Transverse colon (tissue), 4 donors: ENCODE results near the gene DYNLL1. TPM values are rescaled to one million over a fixed set of nuclear protein-coding genes. Genes with fewer than 3 reads are reported as not detected.
"Not testable (repeated sequence)": the region's sequence is repeated elsewhere in the genome, so short reads cannot be mapped to it uniquely, and the experiment has no call there.

Source experiments
- DNase-seq: peaks from one replicate; pipeline ENCODE4 v3.0.0-alpha.2; 2019
- H3K27ac ChIP-seq, 4 donors: fragments of 200-600 bp; sonication (generic); 2 replicates each; pipeline ENCODE4 v1.5.1; 2016 to 2018; ENCODE audit warnings: inconsistent platforms in 4 of 4
- H3K27me3 ChIP-seq: fragments of 200-600 bp; sonication (generic); 2 replicates; pipeline ENCODE4 v1.5.1; 2017; ENCODE audit warnings: inconsistent platforms
- H3K36me3 ChIP-seq, 4 donors: fragments of 200-600 bp; sonication (generic); 2 replicates each; pipeline ENCODE4 v1.5.1; 2017 to 2019; ENCODE audit warnings: inconsistent platforms in 4 of 4
- H3K4me1 ChIP-seq, 4 donors: fragments of 200-600 bp; sonication (generic); 2 replicates each; pipeline ENCODE4 v1.5.1; 2017 to 2020; ENCODE audit warnings: inconsistent platforms in 4 of 4
- H3K4me3 ChIP-seq, 4 donors: fragments of 200-600 bp; sonication (generic); 1 replicate in 1 of 4; 2 replicates in 3 of 4; pipeline versions ENCODE4 v1.5.1 to v1.6.1; 2017 to 2019; ENCODE audit warnings: inconsistent platforms in 4 of 4
- H3K9me3 ChIP-seq, 2 donors: fragments of 200-600 bp; sonication (generic); 2 replicates each; pipeline ENCODE4 v1.5.1; 2017 to 2019; ENCODE audit warnings: inconsistent platforms in 2 of 2
- EP300 ChIP-seq: sonication (generic); formaldehyde crosslinking; IDR thresholded peaks from one replicate; pipeline ENCODE4 v1.6.1; 2017; ENCODE audit warnings: antibody characterized with exemption, low read depth
- POLR2A ChIP-seq: fragments of 450-650 bp; IDR thresholded peaks from one replicate; pipeline ENCODE4 v1.6.1; 2016; ENCODE audit warnings: antibody characterized with exemption, mild to moderate bottlenecking, moderate library complexity
- POLR2AphosphoS5 ChIP-seq, 3 donors: sonication (generic); formaldehyde crosslinking; IDR thresholded peaks; one replicate each; pipeline ENCODE4 v1.6.1; 2016; ENCODE audit warnings: antibody characterized with exemption in 3 of 3
- WGBS, 2 donors: methylation state at CpG; one replicate each; pipeline ENCODE4 v1.1.5; 2018; ENCODE audit warnings: low coverage in 1 of 2; 5-methylcytosine and 5-hydroxymethylcytosine counted together
- in situ Hi-C, 4 donors: fragments of 200-750 bp; cut with MboI; loops; one replicate each; pipeline versions ENCODE4 v1.15.0 to v1.15.1; 2017; ENCODE audit warnings: low sequenced_read_pairs in 3 of 4, low pct_ligation_motif_present in 1 of 4, low pct_unique_long_range_greater_than_20kb in 1 of 4
- intact Hi-C: fragments of 100-400 bp; cut with DNase I; formaldehyde crosslinking; loops from one replicate; pipeline ENCODE4 v1.15.1; 2023; ENCODE audit warnings: low total_unique reads
- total RNA-seq, 4 donors: library from RNA; depleted of rRNA; stranded (reverse); fragments of >200 nt; gene quantifications; one replicate each; pipeline ENCODE4 v1.1.0, GENCODE V29; 2016
- TF ChIP-seq, protein P1 (sequence below), 5 experiments: fragments of 200-600 bp in 3 of 5; fragments of 450-650 bp in 2 of 5; sonication (generic) in 3 of 5; IDR thresholded peaks; 1 replicate in 2 of 5; 2 replicates in 3 of 5; pipeline ENCODE4 v1.5.1; 2016 to 2017; ENCODE audit warnings: antibody characterized with exemption in 5 of 5, inconsistent platforms in 3 of 5, mild to moderate bottlenecking in 2 of 5, moderate library complexity in 1 of 5

The DYNLL1 gene
- total RNA-seq, 4 donors from 2014 or later, result 60.5 to 291 (median 190) TPM

DNA sequence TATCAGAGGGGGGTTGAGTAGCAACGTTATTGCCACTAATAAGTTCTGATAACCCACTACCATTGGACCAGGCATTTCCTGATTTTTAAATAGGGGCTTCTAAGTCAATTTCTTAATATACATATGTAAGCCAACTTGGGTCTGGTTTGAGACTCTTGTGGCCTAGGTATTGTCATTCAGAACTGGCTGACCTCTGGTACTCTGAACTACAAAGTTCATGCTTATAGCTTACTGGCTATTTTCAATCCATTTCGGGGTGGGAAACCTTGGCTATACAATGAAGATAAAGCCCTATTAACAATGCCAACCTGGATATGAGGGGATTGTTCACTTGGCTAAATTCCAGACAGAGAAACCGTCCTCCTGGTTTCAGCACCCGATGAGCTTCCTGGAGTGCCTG lies 8.7 kb downstream of the DYNLL1 start:
- H3K36me3 ChIP-seq, result peaks cover 0 to 39% (median 3%) of the 10 kb centered on the region in 4 donors
- intact Hi-C loops, result no loop called here

DNA sequence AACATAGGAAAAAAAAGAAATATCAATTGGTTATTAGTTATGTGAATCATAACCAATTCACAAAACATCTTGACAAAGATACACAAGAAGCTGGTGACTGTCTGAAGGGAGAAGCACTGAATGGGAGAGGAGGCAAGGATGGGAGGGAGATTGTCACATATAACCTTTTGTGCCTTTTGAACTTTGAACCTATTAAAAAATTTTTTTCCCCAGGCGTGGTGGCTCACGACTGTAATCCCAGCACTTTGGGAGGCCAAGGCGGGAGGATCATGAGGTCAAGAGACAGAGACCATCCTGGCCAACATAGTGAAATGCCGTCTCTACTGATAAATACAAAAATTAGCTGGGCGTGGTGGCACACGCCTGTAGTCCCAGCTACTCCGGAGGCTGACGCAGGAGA lies 12.6 kb downstream of the DYNLL1 start:
- 73 to 86% methylated on average over 5 to 8 of the region's 8 CpGs for WGBS, 2 donors
- H3K27me3 ChIP-seq, result no peaks in the 10 kb centered on the region
- peaks cover 0 to 49% (median 5%) of the 10 kb centered on the region in 4 donors for H3K36me3 ChIP-seq
- no peaks in the 10 kb centered on the region for H3K4me1 ChIP-seq
- H3K27ac ChIP-seq, result peak overlapping the region in 1 of 4 donors; percentile 21
- intact Hi-C loops, result no loop called here
- DNase-seq, result no peak
- no peak overlapping the region for H3K4me3 ChIP-seq
- in situ Hi-C loops, result no loop called here
- H3K9me3 ChIP-seq, result no peaks in the 10 kb centered on the region
- TF ChIP-seq POLR2A (no peak), POLR2AphosphoS5 (IDR thresholded peaks at IDR 0.05) (no peak), EP300 (no peak)
- TF ChIP-seq, protein P1, sequence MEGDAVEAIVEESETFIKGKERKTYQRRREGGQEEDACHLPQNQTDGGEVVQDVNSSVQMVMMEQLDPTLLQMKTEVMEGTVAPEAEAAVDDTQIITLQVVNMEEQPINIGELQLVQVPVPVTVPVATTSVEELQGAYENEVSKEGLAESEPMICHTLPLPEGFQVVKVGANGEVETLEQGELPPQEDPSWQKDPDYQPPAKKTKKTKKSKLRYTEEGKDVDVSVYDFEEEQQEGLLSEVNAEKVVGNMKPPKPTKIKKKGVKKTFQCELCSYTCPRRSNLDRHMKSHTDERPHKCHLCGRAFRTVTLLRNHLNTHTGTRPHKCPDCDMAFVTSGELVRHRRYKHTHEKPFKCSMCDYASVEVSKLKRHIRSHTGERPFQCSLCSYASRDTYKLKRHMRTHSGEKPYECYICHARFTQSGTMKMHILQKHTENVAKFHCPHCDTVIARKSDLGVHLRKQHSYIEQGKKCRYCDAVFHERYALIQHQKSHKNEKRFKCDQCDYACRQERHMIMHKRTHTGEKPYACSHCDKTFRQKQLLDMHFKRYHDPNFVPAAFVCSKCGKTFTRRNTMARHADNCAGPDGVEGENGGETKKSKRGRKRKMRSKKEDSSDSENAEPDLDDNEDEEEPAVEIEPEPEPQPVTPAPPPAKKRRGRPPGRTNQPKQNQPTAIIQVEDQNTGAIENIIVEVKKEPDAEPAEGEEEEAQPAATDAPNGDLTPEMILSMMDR (IDR thresholded peaks at IDR 0.05), result no peak

More for the DNA sequence above, 8.7 kb downstream of the DYNLL1 start:
- no peak for DNase-seq
- H3K9me3 ChIP-seq, result no peaks in the 10 kb centered on the region
- H3K27me3 ChIP-seq, result no peaks in the 10 kb centered on the region
- no peak overlapping the region for H3K27ac ChIP-seq
- in situ Hi-C loops, result no loop called here
- H3K4me3 ChIP-seq, result no peak overlapping the region
- TF ChIP-seq EP300 (no peak), POLR2AphosphoS5 (IDR thresholded peaks at IDR 0.05) (no peak), POLR2A (no peak)
- TF ChIP-seq, protein P1 (IDR thresholded peaks at IDR 0.05), result no peak
- 86 to 90% methylated on average over 1 to 4 of the region's 4 CpGs for WGBS, 2 donors
- H3K4me1 ChIP-seq, result no peaks in the 10 kb centered on the region

DNA sequence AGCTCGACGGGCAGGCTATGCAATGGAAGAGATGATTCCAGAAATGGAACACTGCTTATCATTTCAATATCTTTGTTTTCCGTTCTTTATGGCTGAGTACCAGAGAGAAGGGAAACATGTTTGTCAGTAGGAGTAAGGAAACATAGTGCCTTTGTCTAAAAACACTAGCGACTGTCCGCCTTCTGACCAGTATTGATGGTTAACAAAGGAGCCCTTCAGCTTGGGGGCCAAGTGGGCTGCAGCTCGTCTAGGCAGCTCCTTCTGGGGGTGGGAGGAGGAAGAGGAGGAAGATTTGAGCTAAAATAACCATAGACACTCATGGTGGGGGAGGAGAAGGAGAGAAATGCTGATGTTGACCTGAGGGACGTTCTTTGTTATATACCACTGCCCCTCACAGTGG lies 18.1 kb downstream of the DYNLL1 start:
- in situ Hi-C loops, result no loop called here
- no peak for TF ChIP-seq POLR2AphosphoS5 (IDR thresholded peaks at IDR 0.05)
- TF ChIP-seq, protein P1 (IDR thresholded peaks at IDR 0.05), result no peak
- TF ChIP-seq POLR2A, result no peak
- TF ChIP-seq EP300, result no peak
- Histone ChIP-seq H3K9me3 (no peaks in the 10 kb centered on the region), H3K27ac (no peak overlapping the region), H3K4me1 (no peaks in the 10 kb centered on the region), H3K27me3 (no peaks in the 10 kb centered on the region), H3K4me3 (no peak overlapping the region), H3K36me3 (peaks cover 0 to 36% (median 10%) of the 10 kb centered on the region in 4 donors)
- intact Hi-C loops, result no loop called here
- WGBS, 2 donors, result 84 to 88% methylated on average over 6 to 7 of the region's 7 CpGs
- DNase-seq, result no peak

DNA sequence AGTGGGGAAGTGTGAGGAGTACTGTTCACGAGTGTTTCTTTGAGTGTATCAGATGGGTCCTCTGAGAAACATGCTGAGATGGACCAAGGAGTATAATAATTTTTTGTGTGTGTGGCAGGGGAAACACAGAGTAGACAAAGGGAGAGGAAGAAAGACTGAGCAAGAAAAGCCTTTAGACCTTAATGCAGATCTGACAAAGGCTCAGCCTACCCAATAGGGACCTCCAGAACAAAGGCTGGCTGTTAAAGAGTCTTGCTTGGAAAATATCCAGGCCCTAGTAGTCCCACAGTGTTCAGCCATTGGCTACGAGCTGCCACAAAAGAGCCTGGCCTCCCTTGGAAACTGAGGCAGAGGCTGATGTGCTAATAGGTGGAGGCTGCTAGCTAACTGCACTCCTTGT lies 19.6 kb downstream of the DYNLL1 start:
- TF ChIP-seq POLR2A, result no peak
- TF ChIP-seq POLR2AphosphoS5 (IDR thresholded peaks at IDR 0.05), result no peak
- no peak for TF ChIP-seq EP300
- TF ChIP-seq, protein P1 (IDR thresholded peaks at IDR 0.05), result no peak
- 93 to 100% methylated on average over 1 to 2 of the region's 2 CpGs for WGBS, 2 donors
- DNase-seq, result no peak
- H3K9me3 ChIP-seq, result no peaks in the 10 kb centered on the region
- intact Hi-C loops, result no loop called here
- H3K4me1 ChIP-seq, result no peaks in the 10 kb centered on the region
- in situ Hi-C loops, result no loop called here
- H3K4me3 ChIP-seq, result no peak overlapping the region
- H3K27ac ChIP-seq, result no peak overlapping the region
- peaks cover 0 to 22% (median 9%) of the 10 kb centered on the region in 4 donors for H3K36me3 ChIP-seq
- no peaks in the 10 kb centered on the region for H3K27me3 ChIP-seq

DNA sequence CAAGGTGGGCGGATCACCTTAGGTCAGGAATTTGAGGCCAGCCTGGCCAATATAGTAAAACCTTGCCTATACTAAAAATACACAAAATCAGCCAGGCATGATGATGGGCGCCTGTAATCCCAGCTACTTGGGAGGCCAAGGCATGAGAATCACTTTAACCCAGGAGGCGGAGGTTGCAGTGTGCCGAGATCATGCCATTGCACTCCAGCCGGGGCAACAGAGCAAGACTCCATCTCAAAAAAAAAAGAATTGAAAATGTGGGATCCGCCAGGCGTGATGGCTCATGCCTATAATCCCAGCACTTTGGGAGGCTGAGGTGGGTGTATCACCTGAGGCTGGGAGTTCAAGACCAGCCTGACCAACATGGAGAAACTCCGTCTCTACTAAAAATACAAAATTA lies 23.4 kb downstream of the DYNLL1 start:
- H3K9me3 ChIP-seq, H3K4me3 ChIP-seq, DNase-seq, in situ Hi-C loops, H3K27ac ChIP-seq, intact Hi-C loops, H3K27me3 ChIP-seq, H3K4me1 ChIP-seq: not testable (repeated sequence)
- WGBS, 2 donors, result 95 to 97% methylated on average over 5 to 8 of the region's 8 CpGs
- H3K36me3 ChIP-seq, result peaks cover 0 to 16% (median 3%) of the 10 kb centered on the region in 4 donors
